ENCODE measurements around the gene TPM2.

TPM2 gene

DNA sequence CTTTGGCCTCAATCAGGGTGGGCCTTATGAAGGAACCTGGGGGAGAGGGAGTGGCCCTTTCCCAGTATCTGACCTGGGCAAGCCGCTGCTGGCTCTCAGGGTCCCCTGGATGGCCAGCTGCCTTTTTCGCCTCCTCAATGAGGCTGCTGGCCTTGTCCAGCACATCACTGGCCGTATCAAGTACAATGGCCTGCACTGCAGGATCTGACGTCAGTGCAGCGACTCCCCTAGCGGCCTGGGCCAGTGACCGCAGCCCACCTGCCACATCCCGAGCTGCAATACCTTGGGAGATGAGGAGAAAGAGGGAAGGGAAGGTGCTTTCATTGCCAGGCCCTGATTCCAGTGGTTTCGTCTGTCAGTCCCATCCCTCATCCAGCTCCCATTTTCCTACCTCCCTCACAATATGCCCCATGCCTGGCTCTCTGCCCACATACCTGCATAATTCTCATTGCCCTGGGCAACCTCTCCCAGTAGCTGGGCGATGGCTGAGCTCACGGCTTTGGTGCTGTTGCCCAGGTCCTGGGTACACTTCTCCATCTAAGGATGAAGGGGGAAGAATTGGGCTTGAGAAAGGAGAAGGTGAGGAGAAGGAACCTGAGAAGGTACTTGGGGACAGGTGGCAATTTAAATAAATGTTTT is 23.2 kb upstream of the TPM2 start:
- in situ Hi-C loops (cut with MboI; ENCODE audit: low sequenced_read_pairs): no loop called here
- DNase-seq (ENCODE audit: low spot score in 2 of 2): no peak

DNA sequence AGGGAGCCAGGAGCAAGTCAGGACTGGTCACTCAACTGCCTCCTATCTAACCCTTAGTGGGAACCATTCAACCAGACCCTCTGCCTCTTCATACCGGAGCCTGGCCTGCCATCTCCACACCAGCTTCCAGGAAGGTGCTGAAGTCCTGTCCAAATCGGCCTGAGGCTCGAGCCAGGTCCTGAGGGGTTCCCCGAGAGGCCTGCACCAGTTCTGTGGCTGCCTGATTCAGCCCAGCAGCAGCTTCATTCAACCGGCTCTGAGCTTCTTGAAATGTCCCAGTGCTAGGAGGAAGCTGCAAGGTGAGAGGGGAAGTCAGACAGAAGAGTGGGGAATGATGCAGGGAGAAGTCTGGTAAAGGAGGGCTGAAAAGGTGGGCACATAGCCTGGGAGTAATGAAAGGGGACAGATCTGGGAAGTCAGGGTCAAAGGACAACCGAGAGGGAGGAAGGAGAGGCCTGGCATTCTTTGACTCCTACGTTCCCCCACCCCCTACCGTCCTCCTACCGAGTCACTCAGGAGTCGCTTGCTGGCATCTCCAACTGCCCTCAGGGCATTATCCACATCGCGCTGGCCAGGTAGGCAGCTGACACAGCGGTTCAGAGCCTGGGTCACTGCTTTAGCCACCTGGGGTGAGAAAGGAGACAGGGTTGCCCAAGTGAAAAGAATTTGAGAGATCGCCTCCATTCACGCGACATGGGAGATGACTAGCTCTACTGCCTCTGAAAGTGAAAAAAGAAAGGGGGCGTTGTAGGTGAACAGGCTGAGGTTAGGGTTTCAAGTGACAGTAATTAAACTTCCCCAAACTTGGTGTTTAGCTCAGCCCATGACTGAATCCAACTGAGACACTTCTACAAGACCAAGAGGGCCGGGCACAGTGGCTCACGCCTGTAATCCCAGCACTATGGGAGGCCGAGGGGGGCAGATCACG is 22.0 kb upstream of the TPM2 start:
- no peak overlapping the region for H3K4me3 ChIP-seq
- H3K9me3 ChIP-seq: no peaks in the 10 kb centered on the region
- H3K27me3 ChIP-seq (ENCODE audit: low read depth): no peaks in the 10 kb centered on the region
- H3K36me3 ChIP-seq (replicated peaks): peaks cover 91% of the 10 kb centered on the region
- H3K4me1 ChIP-seq: no peaks in the 10 kb centered on the region
- in situ Hi-C loops (cut with MboI; ENCODE audit: low sequenced_read_pairs): no loop called here
- no peak for DNase-seq (ENCODE audit: low spot score in 2 of 2)

More for the DNA sequence above, 23.2 kb upstream of the TPM2 start:
- Histone ChIP-seq H3K27me3 (ENCODE audit: low read depth) (no peaks in the 10 kb centered on the region), H3K4me1 (no peaks in the 10 kb centered on the region), H3K9me3 (no peaks in the 10 kb centered on the region), H3K4me3 (no peak overlapping the region), H3K36me3 (replicated peaks) (peaks cover 91% of the 10 kb centered on the region)

DNA sequence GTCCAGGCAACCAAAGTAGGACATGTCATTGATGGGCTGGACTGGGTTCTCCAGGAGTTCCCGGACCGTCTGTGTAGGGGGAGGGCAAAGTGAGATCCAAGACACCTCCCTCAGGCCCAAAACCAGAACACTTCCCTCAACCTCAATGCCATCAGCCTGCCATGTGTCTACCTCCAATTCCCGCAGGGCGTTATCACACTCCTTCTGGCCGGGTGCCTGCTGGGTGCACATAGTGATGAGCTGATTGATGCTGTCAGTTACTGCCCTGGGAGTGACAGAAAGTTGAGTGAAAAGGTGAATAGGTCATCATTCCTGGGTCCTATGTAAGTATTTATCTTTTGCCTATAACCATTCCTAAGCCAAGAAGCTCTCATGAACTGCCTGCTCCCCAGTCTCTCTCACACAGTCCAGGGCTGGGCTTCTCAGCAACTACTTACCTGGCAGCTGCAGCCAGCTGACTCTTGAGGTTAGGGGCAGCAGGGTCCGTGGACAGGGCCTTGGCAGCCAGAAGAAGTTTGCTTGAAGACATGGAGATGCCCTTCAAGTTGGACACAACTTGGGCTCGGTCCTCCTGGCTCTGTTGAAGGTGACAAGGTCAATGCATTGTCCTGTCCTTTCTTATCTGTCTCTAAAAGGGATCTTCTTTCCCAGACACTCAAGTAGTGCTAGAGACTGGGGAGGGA is 21.2 kb upstream of the TPM2 start:
- DNase-seq (ENCODE audit: low spot score in 2 of 2): no peak
- H3K4me1 ChIP-seq: no peaks in the 10 kb centered on the region
- H3K27me3 ChIP-seq (ENCODE audit: low read depth): no peaks in the 10 kb centered on the region
- no peaks in the 10 kb centered on the region for H3K9me3 ChIP-seq
- in situ Hi-C loops (cut with MboI; ENCODE audit: low sequenced_read_pairs): no loop called here
- H3K36me3 ChIP-seq (replicated peaks): peaks cover 92% of the 10 kb centered on the region
- no peak overlapping the region for H3K4me3 ChIP-seq

DNA sequence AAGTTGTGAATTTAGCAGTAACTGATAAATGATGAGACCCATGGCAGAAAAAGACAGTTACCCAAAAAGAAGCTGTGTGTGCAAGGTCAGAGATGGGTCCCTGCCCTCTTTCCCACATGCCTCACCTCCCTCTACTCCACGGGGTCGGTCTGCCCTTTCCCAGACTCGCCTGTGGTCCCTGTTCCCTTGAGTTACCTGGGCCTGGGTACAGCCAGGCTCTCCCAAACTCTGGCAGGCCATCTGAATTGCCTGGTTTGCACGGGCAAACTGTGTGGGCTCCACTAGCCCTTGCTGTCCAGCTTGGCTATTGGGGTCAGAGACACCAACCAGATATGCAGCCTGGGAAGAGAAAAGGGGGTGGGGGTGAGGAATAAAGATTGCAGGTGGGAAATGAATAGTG is 18.4 kb upstream of the TPM2 start:
- peaks cover 92% of the 10 kb centered on the region for H3K36me3 ChIP-seq (replicated peaks)
- no peaks in the 10 kb centered on the region for H3K9me3 ChIP-seq
- in situ Hi-C loops (cut with MboI; ENCODE audit: low sequenced_read_pairs): no loop called here
- H3K4me3 ChIP-seq: no peak overlapping the region
- H3K4me1 ChIP-seq: no peaks in the 10 kb centered on the region
- DNase-seq (ENCODE audit: low spot score in 2 of 2): no peak
- no peaks in the 10 kb centered on the region for H3K27me3 ChIP-seq (ENCODE audit: low read depth)

DNA sequence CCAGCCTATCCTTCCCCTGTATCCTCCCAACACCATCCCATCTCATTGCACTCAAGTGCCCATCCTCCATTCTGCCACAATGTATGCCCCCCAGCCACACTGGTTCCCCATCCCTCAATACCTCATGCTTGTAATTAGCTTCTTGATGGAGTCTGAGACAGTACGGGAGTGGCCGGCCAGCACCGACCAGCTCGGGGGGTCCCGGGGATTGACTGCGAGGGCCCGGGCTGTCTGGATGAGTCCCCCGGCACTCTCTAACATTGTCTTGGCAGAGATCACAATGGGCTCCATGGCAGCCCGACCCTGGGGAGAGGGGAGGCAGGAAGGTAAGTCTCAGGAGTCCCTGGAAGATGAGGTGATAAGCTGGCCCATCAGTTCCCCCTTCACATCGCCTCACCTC is 17.2 kb upstream of the TPM2 start:
- no peaks in the 10 kb centered on the region for H3K9me3 ChIP-seq
- H3K27me3 ChIP-seq (ENCODE audit: low read depth): no peaks in the 10 kb centered on the region
- DNase-seq (ENCODE audit: low spot score in 2 of 2): no peak
- H3K4me3 ChIP-seq: no peak overlapping the region
- in situ Hi-C loops (cut with MboI; ENCODE audit: low sequenced_read_pairs): no loop called here
- H3K36me3 ChIP-seq (replicated peaks): peaks cover 93% of the 10 kb centered on the region
- H3K4me1 ChIP-seq: no peaks in the 10 kb centered on the region

DNA sequence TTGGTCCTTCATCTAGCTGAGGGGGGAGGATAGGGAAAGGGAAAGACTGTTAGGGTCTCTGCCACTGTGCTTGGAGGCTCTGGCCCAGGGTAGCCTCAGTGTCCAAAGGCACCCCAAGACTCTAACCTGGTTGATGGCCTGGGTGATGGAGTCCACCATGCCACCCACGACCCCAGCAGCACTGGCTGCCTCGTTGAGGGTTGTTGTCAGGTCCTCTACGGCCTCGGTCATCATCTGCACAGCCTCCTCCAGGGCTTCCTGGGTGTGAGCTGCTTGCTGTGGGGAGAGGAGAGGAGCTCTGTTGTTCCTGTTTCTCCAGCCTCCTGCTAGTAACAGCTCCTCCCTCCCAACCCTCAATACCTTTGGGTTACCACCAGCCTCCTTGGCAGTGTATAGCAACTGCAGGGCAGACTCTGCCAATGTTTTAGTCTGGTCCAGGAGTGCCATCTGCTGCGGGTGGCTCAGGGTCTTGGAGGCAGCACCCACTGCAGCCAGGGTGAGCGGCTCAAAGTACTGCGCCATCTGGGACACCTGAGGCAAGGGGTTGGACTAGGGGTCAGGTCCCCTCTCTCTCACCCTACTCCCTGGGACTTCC is 16.2 kb upstream of the TPM2 start:
- Histone ChIP-seq H3K9me3 (no peaks in the 10 kb centered on the region), H3K4me1 (no peaks in the 10 kb centered on the region), H3K4me3 (no peak overlapping the region), H3K27me3 (ENCODE audit: low read depth) (no peaks in the 10 kb centered on the region), H3K36me3 (replicated peaks) (peaks cover 93% of the 10 kb centered on the region)
- in situ Hi-C loops (cut with MboI; ENCODE audit: low sequenced_read_pairs): no loop called here
- DNase-seq (ENCODE audit: low spot score in 2 of 2): no peak

DNA sequence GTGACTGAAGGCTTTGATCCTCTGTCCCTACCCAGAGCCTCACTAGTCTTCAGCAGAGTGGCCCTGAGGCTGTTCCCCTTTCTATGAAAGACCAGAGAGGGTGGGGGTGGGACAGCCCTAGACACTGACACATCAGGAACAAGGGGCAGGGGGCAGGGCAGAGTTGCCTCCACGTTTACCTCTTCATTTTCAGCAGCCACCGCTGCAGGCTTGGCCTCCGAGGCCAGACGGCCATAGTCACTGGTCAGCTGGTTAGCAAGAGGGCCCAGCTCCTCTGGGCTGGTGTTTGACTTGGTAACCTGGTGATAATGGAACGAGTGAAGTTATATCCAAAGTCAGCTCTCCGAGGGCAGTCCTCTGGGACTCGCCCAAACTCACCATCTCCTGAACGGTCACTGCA is 15.6 kb upstream of the TPM2 start:
- Histone ChIP-seq H3K27me3 (ENCODE audit: low read depth) (no peaks in the 10 kb centered on the region), H3K36me3 (replicated peaks) (peaks cover 93% of the 10 kb centered on the region), H3K4me1 (no peaks in the 10 kb centered on the region), H3K9me3 (no peaks in the 10 kb centered on the region), H3K4me3 (no peak overlapping the region)
- DNase-seq (ENCODE audit: low spot score in 2 of 2): no peak
- in situ Hi-C loops (cut with MboI; ENCODE audit: low sequenced_read_pairs): no loop called here

DNA sequence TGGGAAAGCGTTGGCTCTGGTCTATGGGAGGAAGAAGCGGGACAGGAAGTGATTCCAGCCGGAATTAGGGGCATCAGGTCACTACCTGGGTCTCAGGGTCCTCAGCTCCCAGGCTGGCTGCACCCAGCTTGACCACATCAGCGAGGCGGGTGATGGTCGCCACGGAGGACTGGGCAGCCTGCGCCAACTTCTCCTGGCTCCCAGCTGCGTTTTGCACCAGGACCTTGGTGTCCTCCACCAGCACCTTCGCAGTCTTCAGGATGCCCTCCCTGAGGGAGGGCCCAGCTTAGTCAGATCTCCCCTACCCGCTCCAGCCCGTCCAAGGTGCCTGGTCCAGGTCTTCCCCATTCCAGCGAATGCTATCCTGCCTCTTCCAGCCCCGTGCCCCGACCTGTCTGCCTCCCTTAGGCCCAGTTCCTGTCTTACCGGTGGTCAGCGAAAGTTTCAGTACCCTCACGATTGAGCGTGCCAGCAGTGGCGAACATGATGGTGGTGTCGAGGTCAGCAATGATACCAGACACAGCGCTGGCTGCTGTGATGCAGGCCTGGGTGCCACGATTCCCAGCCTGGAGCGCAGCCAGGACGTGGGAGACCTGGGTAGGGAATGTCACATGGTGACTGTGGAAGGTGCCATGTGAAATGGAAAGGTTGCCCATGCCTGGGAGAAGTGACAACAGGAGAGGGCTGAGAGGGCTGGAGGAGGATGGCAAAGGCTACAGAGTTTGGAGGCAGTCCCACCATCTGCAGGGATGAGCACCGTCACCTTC is 14.4 kb upstream of the TPM2 start:
- no peaks in the 10 kb centered on the region for H3K4me1 ChIP-seq
- in situ Hi-C loops (cut with MboI; ENCODE audit: low sequenced_read_pairs): no loop called here
- H3K36me3 ChIP-seq (replicated peaks): peaks cover 98% of the 10 kb centered on the region
- no peaks in the 10 kb centered on the region for H3K27me3 ChIP-seq (ENCODE audit: low read depth)
- no peak for DNase-seq (ENCODE audit: low spot score in 2 of 2)
- H3K9me3 ChIP-seq: no peaks in the 10 kb centered on the region
- no peak overlapping the region for H3K4me3 ChIP-seq

DNA sequence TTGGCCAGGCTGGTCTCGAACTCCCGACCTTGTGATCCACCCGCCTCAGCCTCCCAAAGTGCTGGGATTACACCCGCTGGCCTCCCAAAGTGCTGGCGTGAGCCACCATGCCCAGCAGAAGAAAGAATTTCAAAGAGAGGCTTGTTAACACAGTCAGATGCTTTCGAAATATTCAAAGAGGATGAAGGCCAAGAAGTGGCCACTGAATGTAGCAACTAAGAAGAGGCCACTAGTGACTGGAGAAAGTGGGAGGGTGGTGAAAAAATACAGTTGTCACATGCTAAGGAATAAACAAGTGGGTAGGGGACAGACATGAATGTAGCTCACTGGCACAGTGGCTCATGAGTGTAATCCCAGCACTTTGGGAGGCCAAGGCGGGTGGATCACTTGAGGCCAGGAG is 13.0 kb upstream of the TPM2 start:
- no peak for DNase-seq (ENCODE audit: low spot score in 2 of 2)
- no peaks in the 10 kb centered on the region for H3K27me3 ChIP-seq (ENCODE audit: low read depth)
- no peaks in the 10 kb centered on the region for H3K9me3 ChIP-seq
- no peak overlapping the region for H3K4me3 ChIP-seq
- H3K36me3 ChIP-seq (replicated peaks): peaks cover 100% of the 10 kb centered on the region
- in situ Hi-C loops (cut with MboI; ENCODE audit: low sequenced_read_pairs): no loop called here
- no peaks in the 10 kb centered on the region for H3K4me1 ChIP-seq

DNA sequence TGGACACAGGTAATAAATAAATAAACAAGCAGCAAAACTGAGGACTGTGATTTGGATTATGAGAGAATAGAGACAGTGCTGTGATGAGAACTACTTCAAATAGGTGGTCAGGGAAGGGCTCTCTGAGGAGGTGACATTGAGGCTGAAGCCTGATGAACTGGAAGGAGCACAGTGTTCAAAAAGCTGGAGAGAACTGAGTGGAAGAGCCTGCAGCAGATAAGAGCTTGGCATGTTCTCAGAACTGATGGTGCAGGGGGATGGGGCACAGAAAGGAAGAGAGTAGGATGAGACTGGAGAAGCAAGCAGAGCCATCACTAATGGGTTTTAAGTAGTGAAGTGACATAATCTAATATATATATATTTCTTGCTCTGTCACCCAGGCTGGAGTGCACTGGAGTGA is 11.2 kb upstream of the TPM2 start:
- DNase-seq (ENCODE audit: low spot score in 2 of 2): no peak
- H3K9me3 ChIP-seq: no peaks in the 10 kb centered on the region
- peaks cover 99% of the 10 kb centered on the region for H3K36me3 ChIP-seq (replicated peaks)
- H3K4me1 ChIP-seq: no peaks in the 10 kb centered on the region
- no peak overlapping the region for H3K4me3 ChIP-seq
- no peaks in the 10 kb centered on the region for H3K27me3 ChIP-seq (ENCODE audit: low read depth)
- in situ Hi-C loops (cut with MboI; ENCODE audit: low sequenced_read_pairs): no loop called here

DNA sequence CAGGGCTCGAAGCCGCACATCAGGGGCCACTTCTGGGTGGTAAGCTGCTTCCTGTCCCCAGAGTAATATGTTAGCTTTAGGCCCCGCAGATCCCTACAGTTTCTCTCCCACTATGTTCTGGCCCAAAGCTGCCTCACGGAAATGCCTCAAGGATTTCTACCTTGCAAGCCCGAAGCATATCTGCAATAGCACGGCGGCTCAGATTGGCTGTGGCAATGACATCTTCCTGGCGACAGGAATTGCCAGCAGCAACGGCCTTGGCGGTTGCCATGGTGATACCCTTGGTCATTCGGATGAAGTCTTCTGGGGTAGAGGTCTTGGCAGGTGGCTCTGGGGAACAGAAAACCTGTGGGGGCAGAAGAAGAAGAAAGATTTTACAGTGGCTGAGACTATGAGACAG is 10.3 kb upstream of the TPM2 start:
- in situ Hi-C loops (cut with MboI; ENCODE audit: low sequenced_read_pairs): no loop called here
- no peak overlapping the region for H3K4me3 ChIP-seq
- H3K9me3 ChIP-seq: no peaks in the 10 kb centered on the region
- DNase-seq (ENCODE audit: low spot score in 2 of 2): no peak
- peaks cover 92% of the 10 kb centered on the region for H3K36me3 ChIP-seq (replicated peaks)
- H3K4me1 ChIP-seq: peaks cover 2% of the 10 kb centered on the region; the same call in 1 of the 2 replicates
- H3K27me3 ChIP-seq (ENCODE audit: low read depth): no peaks in the 10 kb centered on the region

DNA sequence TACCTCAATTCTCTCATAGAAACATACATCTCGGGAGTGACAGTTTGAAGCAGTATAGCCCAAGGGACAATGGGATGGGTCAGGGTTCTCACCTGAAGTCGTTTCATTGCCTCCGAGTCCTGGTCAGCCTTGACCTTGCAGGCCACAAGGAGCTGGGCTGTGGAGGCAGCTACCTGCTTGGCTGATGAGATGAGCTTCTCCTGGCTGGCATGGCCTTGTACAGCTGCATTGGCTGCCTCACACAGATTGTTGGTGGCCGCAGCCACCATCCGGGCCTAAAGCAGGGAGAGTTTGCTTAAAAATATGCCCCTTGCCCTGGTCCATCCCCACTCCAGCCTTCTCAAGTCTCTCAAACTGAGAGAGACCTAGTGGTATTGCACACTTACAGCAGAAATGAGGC is 8.5 kb upstream of the TPM2 start:
- H3K4me1 ChIP-seq: peaks cover 6% of the 10 kb centered on the region; the same call in 1 of the 2 replicates
- DNase-seq (ENCODE audit: low spot score in 2 of 2): no peak
- in situ Hi-C loops (cut with MboI; ENCODE audit: low sequenced_read_pairs): no loop called here
- no peaks in the 10 kb centered on the region for H3K27me3 ChIP-seq (ENCODE audit: low read depth)
- no peak overlapping the region for H3K4me3 ChIP-seq
- no peaks in the 10 kb centered on the region for H3K9me3 ChIP-seq
- peaks cover 74% of the 10 kb centered on the region for H3K36me3 ChIP-seq (replicated peaks)

DNA sequence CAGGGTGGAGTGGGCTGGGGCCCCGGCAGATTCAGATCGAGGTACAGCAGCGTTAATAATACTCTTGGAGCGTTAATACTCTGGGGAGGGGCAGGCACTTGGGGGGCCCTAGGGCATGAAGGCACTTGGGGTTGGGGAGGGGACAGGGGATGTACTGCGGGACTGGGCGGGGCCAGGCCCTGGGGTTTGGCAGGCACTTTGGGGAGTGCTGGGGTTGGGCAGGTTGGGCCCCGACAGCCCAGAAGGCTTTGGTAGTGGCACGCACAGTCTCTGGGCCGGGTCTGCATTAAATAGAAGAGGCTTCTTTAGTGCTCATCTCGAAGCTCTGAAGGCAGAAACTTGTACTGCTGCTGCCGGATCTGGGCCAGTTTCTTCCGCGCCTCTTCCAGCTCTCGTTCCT is 7.8 kb upstream of the TPM2 start:
- DNase-seq (ENCODE audit: low spot score in 2 of 2): no peak
- Histone ChIP-seq H3K4me1 (peaks cover 6% of the 10 kb centered on the region; the same call in 1 of the 2 replicates), H3K9me3 (no peaks in the 10 kb centered on the region), H3K36me3 (replicated peaks) (peaks cover 66% of the 10 kb centered on the region), H3K27me3 (ENCODE audit: low read depth) (no peaks in the 10 kb centered on the region), H3K4me3 (no peak overlapping the region)
- in situ Hi-C loops (cut with MboI; ENCODE audit: low sequenced_read_pairs): no loop called here

Measured in HAP-1 (cell line).